ENCODE data around the gene CARM1.
"Not testable (repeated sequence)": the region's sequence is repeated elsewhere in the genome, so short reads cannot be mapped to it uniquely, and the experiment has no call there.

Gene CARM1

DNA sequence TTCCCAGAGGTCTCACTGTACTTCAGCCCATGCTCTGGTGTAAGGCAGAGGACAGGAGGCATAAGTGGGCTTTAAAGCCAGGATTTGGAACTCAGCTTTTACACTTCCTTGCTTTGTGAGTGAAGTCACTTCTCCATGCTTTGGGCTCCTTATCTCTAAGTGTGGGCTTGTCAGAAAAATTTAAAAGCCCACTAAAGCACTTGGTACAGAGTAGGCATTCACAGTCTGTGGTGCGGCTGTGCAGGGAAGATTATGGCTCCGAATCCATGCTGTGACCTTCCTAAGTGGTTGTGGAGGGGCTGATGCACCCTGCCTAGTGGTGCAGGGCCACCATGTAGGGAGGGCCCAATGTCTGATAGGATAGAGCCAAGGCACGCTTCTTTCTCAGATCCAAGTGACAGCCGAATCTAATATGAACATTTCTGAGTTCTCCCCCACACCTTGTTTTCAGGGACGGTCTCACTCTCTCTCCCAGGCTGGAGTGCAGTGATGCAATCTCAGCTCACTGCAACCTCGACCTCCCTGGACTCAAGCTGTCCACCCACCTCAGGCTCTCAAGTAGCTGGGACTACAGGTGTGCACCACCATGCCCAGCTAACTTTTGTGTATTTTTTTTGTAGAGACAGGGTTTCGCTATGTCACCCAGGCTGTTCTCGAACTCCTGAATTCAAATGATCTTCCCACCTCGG lies 64.2 kb downstream of the CARM1 start:
- DNase-seq: no peak

DNA sequence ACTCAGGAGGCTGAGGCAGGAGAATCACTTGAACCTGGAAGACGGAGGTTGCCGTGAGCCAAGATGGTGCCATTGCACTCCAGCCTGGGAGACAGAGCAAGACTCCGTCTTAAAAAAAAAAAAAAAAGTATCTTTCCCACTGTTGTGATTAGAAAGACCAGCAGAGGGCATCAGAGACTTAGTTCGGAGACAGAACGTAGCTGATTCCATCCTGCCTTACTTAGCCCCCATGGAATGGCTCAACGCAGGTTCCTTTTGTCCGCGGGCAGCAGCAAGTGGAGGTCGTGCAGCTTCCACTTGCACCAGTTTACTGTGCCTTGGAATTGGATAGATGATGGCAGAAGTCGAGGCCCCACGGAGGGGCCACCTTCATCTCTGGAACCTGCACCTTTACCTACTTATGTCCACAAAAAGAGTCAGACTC lies 65.3 kb downstream of the CARM1 start:
- DNase-seq: peak; percentile 30

DNA sequence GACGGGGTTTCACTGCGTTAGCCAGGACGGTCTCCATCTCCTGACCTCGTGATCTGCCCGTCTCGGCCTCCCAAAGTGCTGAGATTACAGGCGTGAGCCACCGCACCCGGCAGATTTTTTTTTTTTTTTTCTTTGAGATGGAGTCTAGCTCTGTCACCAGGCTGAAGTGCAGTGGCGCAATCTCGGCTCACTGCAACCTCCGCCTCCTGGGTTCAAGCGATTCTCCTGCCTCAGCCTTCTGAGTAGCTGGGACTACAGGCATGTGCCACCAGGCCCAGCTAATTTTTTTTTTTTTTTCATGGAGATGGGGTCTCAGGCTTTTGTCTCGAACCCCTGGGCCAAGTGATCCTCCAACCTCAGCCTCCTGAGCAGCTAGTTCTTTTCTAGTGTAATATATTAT lies 70.3 kb downstream of the CARM1 start:
- not testable (repeated sequence) for DNase-seq

DNA sequence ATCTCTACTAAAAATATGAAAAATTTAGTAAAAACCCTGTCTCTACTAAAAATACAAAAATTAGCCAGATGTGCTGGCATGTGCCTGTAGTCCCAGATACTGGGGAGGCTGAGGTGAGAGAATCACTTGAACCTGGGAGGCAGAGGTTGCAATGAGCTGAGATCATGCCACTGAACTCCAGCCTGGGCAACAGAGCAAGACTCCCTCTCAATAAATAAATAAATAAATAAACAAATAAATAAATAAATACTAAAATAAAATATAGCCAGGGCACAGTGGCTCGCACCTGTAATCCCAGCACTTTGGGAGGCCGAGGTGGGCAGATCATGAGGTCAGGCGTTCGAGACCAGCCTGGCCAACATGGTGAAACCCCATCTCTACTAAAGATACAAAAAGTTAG lies 72.1 kb downstream of the CARM1 start:
- not testable (repeated sequence) for DNase-seq

DNA sequence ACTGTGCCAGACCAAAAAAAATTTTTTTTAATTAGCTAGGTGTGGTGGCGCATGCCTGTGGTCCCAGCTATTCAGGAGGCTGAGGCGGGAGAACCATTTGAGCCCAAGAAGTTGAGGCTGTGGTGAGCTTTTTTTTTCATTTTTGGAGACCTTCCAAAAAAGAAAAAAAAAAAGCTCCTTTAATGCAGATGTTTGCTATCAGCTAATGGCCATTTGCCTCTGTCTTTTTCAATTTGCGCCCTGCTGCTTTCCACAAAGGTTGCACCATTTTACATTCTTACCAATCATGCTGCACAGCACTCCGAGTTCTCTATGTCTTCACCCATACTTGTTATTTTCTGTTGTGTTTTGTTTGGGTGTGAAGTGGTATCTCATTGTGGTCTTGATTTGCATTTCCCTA lies 73.9 kb downstream of the CARM1 start:
- no peak for DNase-seq

DNA sequence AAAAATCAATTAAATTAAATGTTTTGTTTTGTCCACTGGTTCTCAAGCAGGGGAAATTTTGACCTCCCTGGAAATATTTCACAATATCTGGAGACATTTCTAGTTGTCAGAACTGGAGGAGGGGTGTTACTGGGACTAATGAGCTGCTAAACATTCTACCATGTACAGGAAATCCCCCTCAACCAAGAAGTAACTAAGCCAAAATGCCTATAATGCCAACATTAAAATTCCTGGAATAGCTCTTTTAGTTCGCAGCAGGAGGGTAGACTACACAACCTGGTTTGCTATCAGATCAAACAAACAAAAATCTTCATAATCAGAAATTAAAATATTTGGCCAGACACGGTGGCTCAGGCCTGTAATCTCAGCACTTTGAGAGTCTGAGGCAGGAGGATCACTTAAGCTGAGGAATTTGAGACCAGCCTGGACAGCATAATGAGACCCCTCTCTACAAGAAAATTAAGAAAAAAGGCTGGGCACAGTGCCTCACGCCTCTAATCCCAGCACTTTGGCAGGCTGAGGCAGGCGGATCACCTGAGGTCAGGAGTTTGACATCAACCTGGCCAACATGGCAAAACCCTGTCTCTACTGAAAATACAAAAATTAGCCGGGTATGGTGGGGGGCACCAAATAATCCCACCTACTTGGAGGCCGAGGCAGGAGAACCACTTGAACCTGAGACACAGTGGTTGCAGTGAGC lies 75.8 kb downstream of the CARM1 start:
- DNase-seq: no peak

DNA sequence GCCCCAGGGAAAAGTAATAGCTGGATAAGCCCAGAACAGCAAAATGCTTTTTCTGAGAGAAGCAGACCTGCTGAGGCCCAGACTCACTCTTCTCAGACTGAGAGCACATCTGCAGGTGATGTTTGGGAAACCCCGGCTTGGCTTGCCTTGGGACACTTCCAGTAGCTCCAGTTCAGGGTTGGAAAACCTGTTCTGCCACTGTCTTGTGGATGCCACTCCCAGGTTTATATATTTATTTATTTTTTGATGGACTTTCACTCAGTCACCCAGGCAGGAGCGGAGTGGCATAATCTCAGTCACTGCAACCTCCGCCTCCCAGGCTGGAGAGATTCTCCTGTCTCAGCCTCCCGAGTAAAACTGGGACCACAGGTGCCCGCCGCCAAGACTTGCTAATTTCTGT lies 81.5 kb downstream of the CARM1 start:
- DNase-seq: no peak

DNA sequence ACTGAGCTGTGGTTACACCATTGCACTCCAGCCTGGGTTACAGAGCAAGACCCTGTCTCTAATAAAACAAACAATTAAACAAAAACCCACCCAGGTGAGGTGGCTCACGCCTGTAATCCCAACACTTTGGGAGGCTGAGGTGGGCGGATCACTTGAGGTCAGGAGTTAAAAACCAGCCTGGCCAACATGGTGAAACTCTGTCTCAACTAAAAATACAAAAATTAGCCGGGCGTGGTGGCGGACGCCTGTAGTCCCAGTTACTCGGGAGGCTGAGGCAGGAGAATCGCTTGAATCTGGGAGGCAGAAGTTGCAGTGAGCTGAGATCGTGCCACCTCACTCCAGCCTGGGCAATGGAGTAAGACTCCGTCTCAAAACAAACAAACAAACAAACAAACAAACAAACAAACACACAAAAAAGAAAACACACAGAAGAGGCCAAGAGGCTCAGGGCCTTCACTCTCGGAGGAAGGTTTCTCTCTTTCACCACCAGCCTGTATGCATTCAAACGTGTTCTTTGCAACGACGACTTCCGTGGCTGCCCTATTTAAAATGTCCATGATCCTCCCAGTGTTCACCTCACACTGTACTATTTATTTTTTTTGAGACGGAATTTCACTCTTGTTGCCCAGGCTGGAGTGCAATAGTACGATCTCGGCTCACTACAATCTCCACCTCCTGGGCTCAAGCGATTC lies 88.1 kb downstream of the CARM1 start:
- not testable (repeated sequence) for DNase-seq

DNA sequence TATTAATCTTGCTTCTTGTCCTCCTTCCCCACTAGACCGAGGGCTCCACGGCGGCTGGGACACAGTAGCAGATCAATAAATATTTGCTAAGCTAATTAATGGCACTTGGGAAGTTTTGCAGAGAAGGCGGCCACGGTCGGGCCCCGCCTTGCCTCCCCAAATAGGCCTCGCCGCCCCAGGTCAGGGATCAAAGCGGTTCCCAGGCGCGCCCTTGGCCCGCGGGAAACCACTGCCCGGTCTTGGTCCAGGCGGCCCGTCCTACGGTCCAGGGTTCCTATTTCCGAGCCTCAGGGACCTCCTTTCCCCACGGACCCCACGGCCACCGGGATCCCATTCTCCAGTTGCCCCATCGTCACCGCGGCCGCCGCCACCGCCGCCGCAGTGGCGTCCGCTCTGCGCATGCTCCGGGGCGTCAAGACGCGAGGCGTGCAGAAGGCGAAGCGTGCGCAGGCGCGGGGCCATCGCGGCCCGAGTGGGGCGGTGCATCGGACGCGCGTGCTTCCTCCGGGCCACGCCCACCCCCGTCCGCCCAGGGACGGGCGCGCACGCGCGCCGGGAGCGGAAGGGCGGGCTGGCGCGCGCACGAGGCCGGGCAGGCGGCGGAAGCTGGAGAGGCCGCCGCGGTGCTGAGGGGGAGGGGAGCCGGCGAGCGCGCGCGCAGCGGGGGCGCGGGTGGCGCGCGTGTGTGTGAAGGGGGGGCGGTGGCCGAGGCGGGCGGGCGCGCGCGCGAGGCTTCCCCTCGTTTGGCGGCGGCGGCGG lies 89.1 kb downstream of the CARM1 start, which contains the start of gene SMARCA4:
Gene SMARCA4, plus strand, starts transcription at position 717 of the 759 bp plus-strand sequence. CDS start 23,122 bp downstream, outside the sequence.
- DNase-seq: peak; percentile 20

DNA sequence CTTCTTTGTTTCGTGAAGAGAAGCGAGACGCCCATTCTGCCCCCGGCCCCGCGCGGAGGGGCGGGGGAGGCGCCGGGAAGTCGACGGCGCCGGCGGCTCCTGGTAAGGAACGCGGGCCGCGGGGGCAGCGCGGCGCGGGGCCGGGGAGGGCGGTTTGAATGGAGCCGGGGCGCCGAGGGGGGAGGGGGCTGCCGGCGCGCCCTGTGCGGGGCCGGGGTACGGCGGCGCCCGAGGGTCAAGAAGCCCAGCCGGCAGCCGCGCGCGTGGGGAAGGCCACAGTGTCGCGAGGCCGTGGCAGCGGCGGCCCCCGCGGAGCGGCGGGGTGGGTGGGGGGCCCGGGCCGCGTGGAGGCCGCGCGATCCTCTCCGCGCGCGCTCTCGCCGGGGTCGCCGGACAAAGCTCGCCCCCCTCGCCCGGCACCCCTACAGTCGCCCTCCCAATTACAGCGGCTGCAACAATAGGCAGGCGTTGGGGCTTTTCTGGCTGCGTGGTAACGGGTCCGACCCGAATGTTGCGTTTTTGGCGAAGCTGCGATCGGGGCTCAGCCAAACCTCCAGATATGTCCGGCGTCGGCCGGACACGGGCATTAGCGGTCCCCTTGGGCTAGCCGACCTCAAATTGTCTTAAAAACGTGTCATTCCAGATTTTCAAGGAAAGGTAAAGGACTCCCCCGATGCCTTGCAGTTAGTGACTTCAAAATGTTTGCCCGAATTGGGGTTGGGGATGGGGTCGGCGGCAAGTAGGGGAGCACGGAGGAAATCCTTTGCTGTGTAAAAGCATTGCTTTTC lies 89.9 kb downstream of the CARM1 start:
- DNase-seq: no peak

DNA sequence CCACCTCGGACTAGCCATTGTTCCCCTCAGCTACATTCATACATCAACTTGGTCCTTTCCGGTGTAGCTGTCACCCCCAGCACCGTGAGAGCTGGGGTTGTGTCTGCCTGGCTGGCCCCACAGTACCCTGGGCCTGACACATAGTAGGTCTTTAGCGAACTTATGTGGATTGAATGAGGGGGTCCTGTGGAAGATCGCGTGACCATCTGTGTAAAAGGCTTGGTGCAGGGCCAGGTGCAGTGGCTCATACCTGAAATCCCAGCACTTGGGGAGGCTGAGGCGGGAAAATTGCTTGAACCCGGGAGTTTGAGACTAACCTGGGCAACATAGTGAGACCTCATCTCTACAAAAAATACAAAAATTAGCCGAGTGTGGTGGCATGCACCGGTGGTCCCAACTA lies 91.5 kb downstream of the CARM1 start:
- DNase-seq: no peak

DNA sequence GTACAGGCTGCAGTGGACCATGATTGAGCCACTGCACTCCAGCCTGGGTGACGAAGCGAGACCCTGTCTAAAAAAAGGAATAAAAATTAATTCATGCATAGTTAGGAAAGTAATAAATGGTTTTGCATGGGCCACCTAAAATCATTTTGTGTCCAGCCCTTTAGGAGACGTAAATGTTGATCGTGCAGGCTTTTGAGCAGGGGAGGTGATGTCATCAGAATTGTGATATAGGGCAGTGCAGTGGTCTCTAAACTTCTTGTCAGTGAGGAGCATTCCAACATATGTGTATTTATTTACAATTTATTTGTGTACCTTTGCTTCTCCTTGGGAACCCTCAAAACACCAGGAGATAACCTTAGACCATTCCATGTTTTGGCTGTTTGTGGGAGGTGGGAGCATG lies 92.5 kb downstream of the CARM1 start:
- DNase-seq: no peak

DNA sequence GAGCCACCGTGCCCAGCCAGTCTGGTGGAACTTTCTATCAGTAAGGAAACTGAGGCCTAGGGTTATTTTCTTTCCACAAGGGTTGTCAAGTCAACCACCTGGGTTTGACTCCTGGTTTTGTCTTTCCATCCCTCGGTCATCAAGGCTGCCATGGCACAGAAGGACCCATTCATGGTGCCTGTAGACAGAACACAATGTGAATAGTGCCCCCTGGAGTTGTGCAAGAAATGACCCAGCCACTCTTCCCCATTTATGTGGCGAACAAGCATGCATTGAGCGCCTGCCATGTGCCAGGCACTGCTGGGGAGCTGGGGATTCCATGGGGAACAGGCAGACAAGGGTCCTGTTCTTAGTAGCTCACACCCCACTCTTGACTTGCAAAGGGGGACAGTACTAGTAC lies 93.5 kb downstream of the CARM1 start:
- DNase-seq: no peak

DNA sequence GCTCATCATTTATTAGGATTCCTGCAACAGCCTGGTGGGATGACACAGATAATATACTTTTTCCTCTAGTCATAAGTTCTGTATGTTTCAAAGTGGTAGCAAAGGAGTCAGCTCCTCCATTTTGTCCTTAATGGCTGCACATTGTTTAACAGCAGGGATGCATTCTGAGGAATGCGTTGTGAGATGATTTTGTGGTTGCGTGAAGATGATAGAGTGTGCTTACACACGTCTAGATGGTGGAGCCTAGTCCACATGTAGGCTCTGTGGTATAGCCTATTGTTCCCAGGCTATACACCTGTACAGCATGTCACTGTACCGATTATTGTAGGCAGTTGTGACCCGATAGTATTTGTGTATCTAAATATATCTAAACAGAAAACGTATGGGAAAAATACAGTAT lies 94.0 kb downstream of the CARM1 start:
- DNase-seq: no peak

DNA sequence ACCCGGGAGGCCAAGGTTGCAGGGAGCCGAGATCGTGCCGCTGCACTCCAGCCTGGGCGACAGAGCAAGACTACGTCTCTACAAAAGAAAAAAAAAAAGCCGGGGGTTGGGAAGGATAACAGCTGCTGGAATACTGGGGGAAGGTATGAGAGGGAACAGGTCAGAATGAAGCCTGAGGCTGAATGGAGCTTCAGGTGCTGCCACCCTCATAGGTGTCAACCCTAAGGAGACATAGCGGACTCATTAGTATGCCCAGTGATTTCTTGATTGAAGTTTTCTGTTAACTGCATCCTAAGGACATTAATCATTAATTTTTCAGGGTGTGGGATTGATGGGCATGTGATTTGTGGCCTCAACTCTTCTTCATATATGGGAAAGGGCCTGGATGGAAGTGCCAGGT lies 95.5 kb downstream of the CARM1 start:
- no peak for DNase-seq

DNA sequence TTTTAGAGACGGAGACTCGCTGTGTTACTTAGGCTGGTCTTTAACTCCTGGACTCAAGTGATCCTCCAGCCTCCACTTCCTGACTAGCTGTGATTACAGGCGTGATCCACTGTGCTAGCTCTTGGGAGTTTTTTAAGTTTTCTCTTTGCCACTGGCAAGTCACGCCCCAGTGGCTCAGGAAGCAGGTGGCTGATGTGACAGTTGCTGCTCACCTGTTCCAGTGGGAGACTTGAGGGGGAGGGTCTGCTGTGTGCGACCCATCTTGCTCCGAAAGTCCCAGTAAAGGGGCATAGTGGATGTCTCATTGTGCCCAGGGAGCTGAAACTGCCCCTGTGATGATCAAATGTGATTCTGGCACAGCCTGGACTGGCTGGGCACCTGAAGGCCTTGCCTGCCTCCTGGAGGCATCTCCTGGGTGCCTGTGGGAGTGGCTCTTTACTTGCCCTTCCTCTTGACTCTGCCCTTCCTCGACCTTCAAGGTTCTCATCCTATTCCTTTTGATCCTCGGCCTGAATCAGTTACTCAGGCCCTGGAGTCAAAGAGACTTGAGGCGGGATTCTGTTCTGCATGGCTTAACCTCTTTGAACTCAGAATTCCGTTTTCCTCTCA lies 97.3 kb downstream of the CARM1 start:
- DNase-seq: no peak

DNA sequence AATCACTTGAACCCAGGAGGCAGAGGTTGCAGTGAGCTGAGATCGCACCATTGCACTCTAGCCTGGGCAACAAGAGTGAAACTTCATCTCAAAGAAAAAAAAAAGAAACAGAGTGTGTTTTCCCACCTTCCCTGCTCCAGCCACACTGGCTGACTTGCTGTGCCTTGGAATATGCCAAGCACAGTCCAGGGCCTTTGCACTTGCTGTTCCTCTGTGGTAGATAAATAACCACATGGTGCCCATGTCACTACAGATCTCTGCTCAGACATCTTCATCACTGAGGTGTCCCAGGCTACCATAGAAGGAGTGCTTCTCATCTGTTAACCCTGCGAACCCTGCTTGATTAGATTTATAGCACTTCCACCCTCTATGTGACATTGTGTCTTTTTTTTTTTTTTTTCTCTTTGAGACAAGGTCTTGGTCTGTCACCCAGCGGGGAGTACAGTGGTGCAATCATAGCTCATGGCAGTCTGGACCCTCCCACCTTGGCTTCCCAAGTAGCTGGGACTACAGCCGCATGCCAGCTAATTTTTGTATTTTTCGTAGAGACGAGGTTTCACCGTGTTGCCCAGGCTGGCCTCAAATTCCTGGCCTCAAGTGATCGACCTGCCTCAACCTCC lies 99.9 kb downstream of the CARM1 start:
- DNase-seq: no peak
